ENCODE measurements around the gene TLCD3B.

TLCD3B gene

GRCh38 chr16:30030841-30031413 is at the start of gene TLCD3B:
TLCD3B (minus strand) TSS chr16:30031271; CDS start chr16:30030527, 744 bp downstream.
- no peak for DNase-seq

- no peak for DNase-seq
Observed at GRCh38 chr16:30079480-30079879, 48.4 kb upstream of the TLCD3B start.

GRCh38 chr16:30078744-30079143 is 47.7 kb upstream of the TLCD3B start:
- DNase-seq: no peak

- no peak for DNase-seq
Observed at GRCh38 chr16:30077656-30078055, 46.6 kb upstream of the TLCD3B start.

- no peak for DNase-seq
Observed at GRCh38 chr16:30076276-30076791, 45.3 kb upstream of the TLCD3B start.

GRCh38 chr16:30075503-30076275 is 44.6 kb upstream of the TLCD3B start, which contains the start of gene PPP4C:
PPP4C (plus strand) TSS chr16:30075994; CDS start chr16:30076378, 384 bp downstream.
- no peak for DNase-seq

GRCh38 chr16:30070490-30070889 is 39.4 kb upstream of the TLCD3B start:
- DNase-seq: no peak

GRCh38 chr16:30069611-30070462 is 38.8 kb upstream of the TLCD3B start:
- no peak for DNase-seq

- no peak for DNase-seq
Observed at GRCh38 chr16:30068750-30069610, 37.9 kb upstream of the TLCD3B start.

- DNase-seq: no peak
Observed at GRCh38 chr16:30068333-30068732, 37.3 kb upstream of the TLCD3B start.

- DNase-seq: no peak
Observed at GRCh38 chr16:30067584-30067916, 36.5 kb upstream of the TLCD3B start.

- DNase-seq: no peak
Observed at GRCh38 chr16:30066761-30067583, 35.9 kb upstream of the TLCD3B start.

GRCh38 chr16:30065943-30066760 is 35.1 kb upstream of the TLCD3B start:
- no peak for DNase-seq

- peak; percentile 66 for DNase-seq
Observed at GRCh38 chr16:30065102-30065942, 34.3 kb upstream of the TLCD3B start, which contains the start of gene ALDOA. ALDOA (plus strand) TSS chr16:30065760; CDS start chr16:30066898, 1,138 bp downstream.

GRCh38 chr16:30064729-30065101 is 33.6 kb upstream of the TLCD3B start:
- no peak for DNase-seq

GRCh38 chr16:30063893-30064728 is 33.0 kb upstream of the TLCD3B start:
- DNase-seq: no peak

GRCh38 chr16:30063278-30063892 is 32.3 kb upstream of the TLCD3B start:
- no peak for DNase-seq
